HG03159 (cell line): Measurements from ENCODE around the gene NRAP.

Experiments used
- ATAC-seq: cut with Tn5 transposase; IDR thresholded peaks from one replicate; pipeline ENCODE4 v1.9.1; 2021; ENCODE audit warnings: mild to moderate bottlenecking, moderate library complexity; ENCODE audit not compliant: unreplicated experiment

Gene NRAP

GRCh38 chr10:113613427-113613826 is 50.4 kb downstream of the NRAP start:
- ATAC-seq = no peak

DNA sequence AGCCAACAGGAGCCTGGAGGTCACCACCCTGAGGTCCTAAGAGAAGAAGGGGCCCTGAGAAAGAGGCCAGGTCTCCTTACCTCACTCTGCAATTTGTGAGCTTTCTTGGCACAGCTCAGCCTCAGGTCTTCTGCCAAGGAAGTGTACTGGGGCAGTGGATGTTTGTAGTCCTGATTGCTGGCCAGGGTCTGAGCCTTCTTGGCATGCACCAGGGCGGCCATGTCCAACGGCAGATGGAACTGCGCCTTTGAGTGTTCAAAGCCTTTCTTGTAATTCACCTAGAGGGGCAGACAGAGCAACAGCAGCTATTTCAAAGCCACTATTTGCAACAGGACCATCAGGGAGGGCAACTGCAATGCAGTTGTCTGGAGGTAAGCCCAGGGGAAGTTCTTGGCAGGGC is 51.7 kb downstream of the NRAP start:
- ATAC-seq = no peak

DNA sequence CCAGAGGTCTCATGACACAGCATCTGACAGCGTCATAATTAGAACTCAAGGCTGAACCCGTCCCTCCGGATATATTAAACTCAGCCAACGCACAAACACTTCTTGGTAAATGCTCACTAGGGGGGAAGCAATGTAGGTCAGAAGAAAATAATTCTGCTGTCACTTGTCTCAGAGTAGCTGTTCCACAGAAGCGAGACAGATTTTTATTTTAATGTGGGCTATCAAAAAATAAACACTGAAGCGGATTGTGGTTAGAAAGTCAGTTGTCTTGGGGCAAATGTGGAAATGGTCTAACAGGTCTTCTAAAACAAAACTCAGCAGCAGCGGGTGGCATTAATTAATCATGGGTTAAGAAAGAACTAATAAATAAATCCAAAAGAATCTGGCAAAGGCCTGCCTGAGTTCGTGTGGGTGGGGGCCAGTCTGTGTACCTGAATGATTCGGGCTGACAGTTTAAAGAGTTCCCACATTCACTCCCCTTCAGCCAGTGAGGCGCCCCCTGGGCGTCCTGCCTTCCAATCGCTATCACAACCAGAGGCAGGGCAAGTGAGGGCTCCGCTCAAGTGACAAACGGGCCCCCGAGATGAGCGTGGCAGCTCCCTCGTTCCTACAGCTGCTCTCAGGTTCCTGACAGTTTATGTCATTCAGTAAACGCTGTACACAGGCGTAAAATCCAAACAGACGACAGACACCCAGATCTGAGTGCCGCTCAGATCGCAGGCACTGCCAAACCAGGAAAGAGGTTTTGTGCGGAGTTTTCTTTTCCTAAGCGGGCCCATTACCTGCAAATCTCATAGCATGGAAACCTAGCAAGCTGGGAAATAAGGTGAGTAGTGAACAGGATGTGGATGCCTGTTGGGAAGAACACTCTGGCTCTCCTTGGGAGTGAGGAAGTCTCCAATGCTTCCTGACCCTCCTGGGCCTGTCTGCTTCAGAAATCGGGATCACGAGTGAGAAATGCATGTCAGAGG is 52.9 kb downstream of the NRAP start:
- ATAC-seq = no peak

DNA sequence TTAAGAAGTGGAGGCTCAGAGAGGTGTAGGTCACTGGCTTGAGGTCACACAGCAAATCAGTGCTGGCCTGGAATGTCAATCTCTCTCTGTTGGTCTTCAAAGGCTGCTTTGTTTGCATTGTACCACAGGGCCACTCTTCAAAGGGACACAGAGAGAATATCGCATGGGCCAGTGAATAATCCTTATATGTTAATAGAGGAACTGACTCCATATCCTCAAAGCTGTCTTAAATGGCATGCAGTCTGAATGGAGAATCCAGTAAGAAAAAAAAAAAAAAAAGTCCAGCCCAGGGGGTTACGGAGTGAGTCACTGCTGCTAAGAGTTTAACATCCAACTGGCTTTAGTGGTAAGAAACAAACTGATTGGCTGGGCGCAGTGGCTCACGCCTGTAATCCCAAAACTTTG is 54.1 kb downstream of the NRAP start:
- ATAC-seq = no peak

GRCh38 chr10:113605268-113605978 is 58.4 kb downstream of the NRAP start:
- ATAC-seq = no peak

DNA sequence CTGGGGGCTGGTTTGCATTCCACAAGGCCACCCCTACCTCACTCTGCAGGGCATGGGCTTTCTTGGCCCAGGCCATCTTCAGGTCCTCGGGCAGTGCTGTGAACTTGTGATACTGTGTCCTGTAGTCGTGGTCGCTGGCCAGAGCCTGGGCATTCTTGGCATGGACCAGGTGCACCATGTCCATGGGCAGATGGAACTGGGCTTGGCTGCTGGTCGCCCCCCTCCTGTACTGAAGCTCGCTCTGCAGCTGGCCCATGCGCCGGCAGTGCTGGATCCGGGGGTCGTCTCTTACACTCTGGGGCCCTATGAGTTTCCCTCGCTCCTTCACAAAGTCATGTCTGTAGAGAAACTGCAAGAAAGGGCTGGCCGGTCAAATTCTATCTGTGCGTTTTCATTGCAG is 59.3 kb downstream of the NRAP start:
- no peak for ATAC-seq

GRCh38 chr10:113603057-113603777 is 60.6 kb downstream of the NRAP start:
- ATAC-seq = no peak

GRCh38 chr10:113600569-113600968 is 63.3 kb downstream of the NRAP start:
- no peak for ATAC-seq

- ATAC-seq = no peak
Observed at GRCh38 chr10:113594652-113595051, 69.2 kb downstream of the NRAP start.

- ATAC-seq = no peak
Observed at GRCh38 chr10:113592380-113592779, 71.5 kb downstream of the NRAP start.

- no peak for ATAC-seq
Observed at GRCh38 chr10:113590581-113590980, 73.3 kb downstream of the NRAP start.

- no peak for ATAC-seq
Observed at GRCh38 chr10:113589201-113589770, 74.6 kb downstream of the NRAP start.

DNA sequence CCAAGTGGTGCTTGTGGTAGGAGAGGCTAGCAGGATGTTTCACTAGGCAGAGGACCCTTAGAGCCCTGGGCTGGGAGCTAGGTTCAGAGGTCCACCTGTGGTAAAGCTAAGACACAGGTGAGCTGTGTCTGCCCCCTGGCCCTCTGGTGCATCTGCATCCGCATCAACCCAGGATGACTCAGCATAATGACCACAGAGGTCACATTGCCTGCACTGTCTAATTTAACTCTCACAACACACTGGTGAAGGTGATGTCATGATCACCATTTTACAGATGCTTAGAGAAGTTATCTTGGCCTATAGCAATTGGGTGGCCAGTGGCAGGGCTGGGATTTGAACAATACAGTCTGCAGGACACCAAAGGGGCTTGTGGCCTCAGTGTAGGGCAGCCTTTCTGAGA is 77.9 kb downstream of the NRAP start:
- ATAC-seq = no peak

DNA sequence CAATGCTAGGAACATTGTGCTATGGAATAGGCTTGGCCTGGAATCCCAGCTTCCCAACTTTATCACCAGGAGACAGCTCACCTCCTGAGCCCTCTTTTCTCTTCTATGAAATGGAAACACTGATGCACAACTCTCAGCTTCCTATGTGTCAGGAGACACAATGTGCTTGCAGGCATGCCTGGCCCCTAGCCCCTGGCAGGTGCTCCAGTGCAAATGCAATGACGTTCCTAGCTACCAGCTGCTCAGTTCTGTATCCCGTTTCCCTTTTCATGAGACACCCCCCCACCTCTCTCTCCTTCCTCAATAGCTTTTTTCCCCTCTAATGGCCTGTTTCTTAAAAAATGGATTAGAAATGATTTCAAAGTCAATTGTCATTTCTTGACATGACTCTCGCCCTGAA is 80.3 kb downstream of the NRAP start:
- ATAC-seq = no peak

GRCh38 chr10:113581092-113581491 is 82.7 kb downstream of the NRAP start:
- ATAC-seq = no peak

- no peak for ATAC-seq
Observed at GRCh38 chr10:113578773-113579172, 85.1 kb downstream of the NRAP start.

- ATAC-seq = no peak
Observed at GRCh38 chr10:113576852-113577251, 87.0 kb downstream of the NRAP start.

- ATAC-seq = no peak
Observed at GRCh38 chr10:113573368-113573767, 90.5 kb downstream of the NRAP start.

DNA sequence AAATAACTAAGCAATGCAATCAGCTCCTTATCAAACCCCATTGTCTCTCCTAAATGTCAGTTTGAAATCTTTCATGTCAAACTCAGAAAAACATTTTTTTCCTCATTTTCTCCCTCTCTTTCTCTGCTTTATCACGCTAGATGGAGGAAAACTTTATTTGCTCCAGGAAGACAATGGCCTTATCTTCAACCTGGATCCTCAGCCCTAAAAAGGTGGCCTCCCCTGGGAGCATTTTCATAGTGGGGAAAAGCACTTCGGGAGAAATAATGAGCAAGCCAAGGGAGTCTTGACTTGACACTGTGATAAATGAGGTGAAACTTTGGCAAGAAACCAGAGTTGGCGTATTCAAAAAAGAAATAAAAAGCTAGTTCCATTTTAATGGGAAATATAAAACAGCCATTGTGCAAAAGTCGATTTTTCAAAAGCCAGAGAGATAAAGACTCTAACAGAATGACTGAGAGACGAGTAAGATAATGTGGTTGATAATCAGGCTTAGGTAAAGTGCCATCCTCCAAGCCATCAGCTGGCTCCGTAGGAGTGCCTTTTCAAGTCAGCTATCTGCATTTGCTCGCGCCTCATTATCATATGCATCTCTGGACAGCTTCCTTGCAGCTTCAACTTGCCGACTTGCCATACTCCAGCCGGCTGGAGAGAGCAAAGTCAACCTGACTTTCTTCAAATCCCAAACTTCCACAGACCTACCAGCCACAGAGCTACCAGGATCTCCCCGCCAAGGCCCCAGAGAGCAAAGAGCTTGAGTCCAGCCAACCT is 91.1 kb downstream of the NRAP start:
- no peak for ATAC-seq

GRCh38 chr10:113569576-113569975 is 94.3 kb downstream of the NRAP start:
- no peak for ATAC-seq
